Tibial nerve (tissue), 3 donors: ENCODE data around the gene CD2AP.

Source experiments
- CTCF ChIP-seq, 5 experiments: fragments of 200-600 bp in 3 of 5; fragments of 450-650 bp in 2 of 5; sonication (generic) in 3 of 5; IDR thresholded peaks; one replicate each; pipeline ENCODE4 v1.5.1; 2016 to 2019; ENCODE audit warnings: antibody characterized with exemption in 5 of 5, mild to moderate bottlenecking in 3 of 5, moderate library complexity in 2 of 5
- POLR2A ChIP-seq, 2 donors: fragments of 450-650 bp; IDR thresholded peaks; one replicate each; pipeline ENCODE4 v1.6.1; 2017; ENCODE audit warnings: antibody characterized with exemption in 2 of 2, mild to moderate bottlenecking in 2 of 2, moderate library complexity in 2 of 2

GRCh38 chr6:47573109-47573508 lies 95.5 kb downstream of the CD2AP start:
- TF ChIP-seq POLR2A (IDR thresholded peaks at IDR 0.05) (no peak), CTCF (IDR thresholded peaks at IDR 0.05) (no peak)
